Sigmoid colon (tissue), 7 donors: ENCODE data around the gene U2AF2. TPM values are rescaled to one million over a fixed set of nuclear protein-coding genes. Genes with fewer than 3 reads are reported as not detected.

Experiments used
- DNase-seq: peaks from one replicate; pipeline ENCODE4 v3.0.0-alpha.2; 2019
- H3K27ac ChIP-seq, 4 donors: fragments of 200-600 bp; sonication (generic); one replicate each; pipeline ENCODE4 v1.5.1; 2016 to 2019; ENCODE audit warnings: mild to moderate bottlenecking in 1 of 4
- H3K27me3 ChIP-seq, 3 donors: fragments of 200-600 bp; sonication (generic); one replicate each; pipeline ENCODE4 v1.5.1; 2019; ENCODE audit warnings: mild to moderate bottlenecking in 1 of 3
- H3K36me3 ChIP-seq, 4 donors: fragments of 200-600 bp; sonication (generic); one replicate each; pipeline ENCODE4 v1.5.1; 2016 to 2019
- H3K4me1 ChIP-seq, 4 donors: fragments of 200-600 bp; sonication (generic); one replicate each; pipeline ENCODE4 v1.5.1; 2017 to 2019
- H3K4me3 ChIP-seq, 4 donors: fragments of 200-600 bp; sonication (generic); one replicate each; pipeline ENCODE4 v1.5.1; 2017 to 2019; ENCODE audit warnings: mild to moderate bottlenecking in 2 of 4, moderate library complexity in 1 of 4
- H3K9me3 ChIP-seq, 4 donors: fragments of 200-600 bp in 3 of 4; sonication (generic) in 3 of 4; one replicate each; pipeline versions ENCODE4 v1.5.1 to v1.6.1; 2013 to 2019
- CTCF ChIP-seq, 4 experiments: fragments of 450-650 bp in 3 of 4; fragments of 200-600 bp in 1 of 4; IDR thresholded peaks; one replicate each; pipeline ENCODE4 v1.5.1; 2016 to 2019; ENCODE audit warnings: antibody characterized with exemption in 4 of 4, mild to moderate bottlenecking in 3 of 4, moderate library complexity in 2 of 4
- EP300 ChIP-seq, 4 donors: sonication (generic); formaldehyde crosslinking; IDR thresholded peaks; one replicate each; pipeline ENCODE4 v1.6.1; 2017; ENCODE audit warnings: antibody characterized with exemption in 4 of 4
- POLR2A ChIP-seq, 2 donors: fragments of 450-650 bp; IDR thresholded peaks; one replicate each; pipeline ENCODE4 v1.6.1; 2016; ENCODE audit warnings: antibody characterized with exemption in 2 of 2, mild to moderate bottlenecking in 2 of 2, moderate library complexity in 2 of 2
- POLR2AphosphoS5 ChIP-seq, 4 donors: sonication (generic); formaldehyde crosslinking; IDR thresholded peaks; one replicate each; pipeline ENCODE4 v1.6.1; 2017; ENCODE audit warnings: antibody characterized with exemption in 4 of 4
- WGBS, 2 donors: extraction: QIAGEN DNeasy Blood & Tissue Kit; methylation state at CpG; one replicate each; pipeline ENCODE4 v1.1.7; 2013; 5-methylcytosine and 5-hydroxymethylcytosine counted together
- intact Hi-C: fragments of 100-400 bp; cut with DNase I; formaldehyde crosslinking; loops from one replicate; pipeline ENCODE4 v1.15.1; 2023
- polyA plus RNA-seq, 3 donors: library from polyadenylated mRNA; stranded (reverse); fragments of 200-250 nt; gene quantifications; one replicate each; pipeline ENCODE4 v1.2.3, GENCODE V29; 2013
- total RNA-seq, 4 donors: library from RNA; depleted of rRNA; stranded (reverse); fragments of >200 nt; gene quantifications; one replicate each; pipeline ENCODE4 v1.1.0, GENCODE V29; 2016
- donor health status: healthy with polysubstance abuse.
- donor health status: Bipolar disorder and iron deficiency.
- donor health status: healthy.

The U2AF2 gene
- total and polyA plus RNA-seq, 7 donors = 52.1 to 162 (median 79.7) TPM

- Histone ChIP-seq H3K4me1 (peaks cover 0 to 18% (median 17%) of the 10 kb centered on the region in 4 donors), H3K36me3 (peaks cover 36 to 72% (median 56%) of the 10 kb centered on the region in 4 donors)
- WGBS, 2 donors = 58 to 82% methylated on average over 2 of the region's 2 CpGs
These were observed 16.2 kb downstream of the U2AF2 start for GRCh38 chr19:55671054-55671378.

GRCh38 chr19:55672418-55672817 lies 17.6 kb downstream of the U2AF2 start:
- peaks cover 27 to 58% (median 44%) of the 10 kb centered on the region in 4 donors for H3K36me3 ChIP-seq
- DNase-seq = no peak
- no peaks in the 10 kb centered on the region for H3K9me3 ChIP-seq
- no peak overlapping the region for H3K4me3 ChIP-seq
- TF ChIP-seq CTCF (IDR thresholded peaks at IDR 0.05) = no peak
- no peak for TF ChIP-seq POLR2AphosphoS5 (IDR thresholded peaks at IDR 0.05)
- no peak for TF ChIP-seq POLR2A (IDR thresholded peaks at IDR 0.05)
- no peak for TF ChIP-seq EP300 (IDR thresholded peaks at IDR 0.05)
- H3K27me3 ChIP-seq = no peaks in the 10 kb centered on the region
- intact Hi-C loops = loop anchor here (2.0 to 10.0 kb wide), 2 partner anchors 16 to 608 kb away; partner anchors contain the start of gene RDH13
- H3K4me1 ChIP-seq = peaks cover 0 to 32% (median 31%) of the 10 kb centered on the region in 4 donors
- H3K27ac ChIP-seq = no peak overlapping the region
- WGBS, 2 donors = 90% methylated on average over 5 of the region's 5 CpGs

More at GRCh38 chr19:55671054-55671378, 16.2 kb downstream of the U2AF2 start:
- Histone ChIP-seq H3K27me3 (no peaks in the 10 kb centered on the region), H3K9me3 (no peaks in the 10 kb centered on the region), H3K4me3 (no peak overlapping the region), H3K27ac (no peak overlapping the region)
- DNase-seq = no peak
- TF ChIP-seq POLR2AphosphoS5 (IDR thresholded peaks at IDR 0.05) = no peak
- no peak for TF ChIP-seq POLR2A (IDR thresholded peaks at IDR 0.05)
- no peak for TF ChIP-seq CTCF (IDR thresholded peaks at IDR 0.05)
- TF ChIP-seq EP300 (IDR thresholded peaks at IDR 0.05) = no peak
- intact Hi-C loops = loop anchor here (10.0 kb wide), 1 partner anchor 606 kb away; the partner anchor contains the start of gene RDH13

- peaks cover 25 to 54% (median 36%) of the 10 kb centered on the region in 4 donors for H3K36me3 ChIP-seq
- no peak for DNase-seq
- no peaks in the 10 kb centered on the region for H3K9me3 ChIP-seq
- H3K4me1 ChIP-seq = peaks cover 0 to 37% (median 36%) of the 10 kb centered on the region in 4 donors
- intact Hi-C loops = loop anchor here (2.0 to 10.0 kb wide), 2 partner anchors 17 to 609 kb away; partner anchors contain the start of gene RDH13
- H3K27me3 ChIP-seq = no peaks in the 10 kb centered on the region
- peak overlapping the region in 2 of 4 donors; percentile 88 to 92 for H3K27ac ChIP-seq
- 80 to 86% methylated on average over 9 of the region's 9 CpGs for WGBS, 2 donors
- H3K4me3 ChIP-seq = no peak overlapping the region
- TF ChIP-seq CTCF (IDR thresholded peaks at IDR 0.05) = no peak
- TF ChIP-seq POLR2AphosphoS5 (IDR thresholded peaks at IDR 0.05) = no peak
- no peak for TF ChIP-seq POLR2A (IDR thresholded peaks at IDR 0.05)
- no peak for TF ChIP-seq EP300 (IDR thresholded peaks at IDR 0.05)
These were observed 18.6 kb downstream of the U2AF2 start for GRCh38 chr19:55673465-55673864.

GRCh38 chr19:55673889-55674288 lies 19.1 kb downstream of the U2AF2 start:
- intact Hi-C loops = loop anchor here (2.0 to 10.0 kb wide), 2 partner anchors 17 to 609 kb away; partner anchors contain the start of gene RDH13
- no peak for DNase-seq
- Histone ChIP-seq H3K4me1 (peaks cover 0 to 39% (median 36%) of the 10 kb centered on the region in 4 donors), H3K27ac (peak overlapping the region; percentile 86 to 98 (median 90)), H3K36me3 (peaks cover 21 to 54% (median 35%) of the 10 kb centered on the region in 4 donors), H3K4me3 (no peak overlapping the region), H3K9me3 (no peaks in the 10 kb centered on the region), H3K27me3 (no peaks in the 10 kb centered on the region)
- TF ChIP-seq POLR2AphosphoS5 (IDR thresholded peaks at IDR 0.05) (no peak), CTCF (IDR thresholded peaks at IDR 0.05) (no peak), POLR2A (IDR thresholded peaks at IDR 0.05) (no peak), EP300 (IDR thresholded peaks at IDR 0.05) (no peak)
- 69 to 81% methylated on average over 14 to 15 of the region's 15 CpGs for WGBS, 2 donors
